HG03060 (cell line): ENCODE data around the gene FRY.

Source experiments
- ATAC-seq: cut with Tn5 transposase; IDR thresholded peaks from one replicate; pipeline ENCODE4 v1.9.1; 2021; ENCODE audit warnings: low read depth, moderate number of reproducible peaks; ENCODE audit not compliant: unreplicated experiment

The FRY gene

DNA sequence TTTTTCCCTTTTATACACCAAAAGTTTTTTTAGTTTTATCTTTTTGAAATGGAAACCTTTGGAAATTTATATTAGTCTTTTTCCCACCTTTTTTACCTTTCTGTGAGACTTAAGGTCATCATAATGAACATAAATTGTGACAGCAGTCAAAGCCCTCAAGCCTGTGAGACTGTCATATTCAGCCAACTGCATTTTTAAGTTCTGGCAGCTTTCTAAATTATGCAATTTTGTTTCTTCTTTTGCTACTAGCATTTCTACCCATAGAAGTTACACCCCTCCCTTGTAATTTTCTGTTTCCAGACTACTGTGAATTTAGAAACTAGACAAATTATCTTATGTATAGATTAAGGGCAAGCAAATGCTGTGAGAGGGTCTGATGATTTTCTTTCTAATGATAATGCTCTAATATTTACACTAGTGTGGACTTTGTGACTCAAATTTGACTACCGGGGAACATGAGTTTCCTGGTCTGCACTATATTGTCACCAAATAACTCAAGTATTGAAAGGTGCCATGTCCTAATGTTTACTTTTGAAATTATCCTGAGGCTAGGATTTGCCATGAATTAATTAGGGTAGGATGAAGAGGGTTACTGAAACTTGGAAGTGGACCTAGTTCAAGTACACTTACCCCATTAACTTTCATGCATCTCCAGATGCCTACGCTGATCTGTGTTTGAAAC is 43.7 kb downstream of the FRY start:
- no peak for ATAC-seq

DNA sequence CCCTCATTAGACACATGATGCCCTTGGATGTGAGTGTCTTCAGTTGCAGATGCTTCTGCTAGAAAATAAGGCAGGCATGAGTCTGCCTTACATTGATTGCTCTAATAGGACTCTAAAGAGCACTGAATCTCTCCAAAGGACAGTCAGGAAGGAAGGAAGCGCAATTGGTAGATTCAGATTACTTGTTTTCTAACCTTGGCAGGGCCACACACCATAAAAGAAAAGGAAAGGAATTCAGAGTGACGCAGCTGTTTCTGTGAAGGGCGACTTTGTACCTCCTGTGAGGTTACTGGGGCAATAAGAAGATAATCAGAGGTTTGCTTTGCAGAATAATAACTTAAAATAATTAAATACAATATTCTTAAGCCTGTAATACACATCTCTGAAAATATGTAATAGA is 48.0 kb downstream of the FRY start:
- ATAC-seq = no peak

DNA sequence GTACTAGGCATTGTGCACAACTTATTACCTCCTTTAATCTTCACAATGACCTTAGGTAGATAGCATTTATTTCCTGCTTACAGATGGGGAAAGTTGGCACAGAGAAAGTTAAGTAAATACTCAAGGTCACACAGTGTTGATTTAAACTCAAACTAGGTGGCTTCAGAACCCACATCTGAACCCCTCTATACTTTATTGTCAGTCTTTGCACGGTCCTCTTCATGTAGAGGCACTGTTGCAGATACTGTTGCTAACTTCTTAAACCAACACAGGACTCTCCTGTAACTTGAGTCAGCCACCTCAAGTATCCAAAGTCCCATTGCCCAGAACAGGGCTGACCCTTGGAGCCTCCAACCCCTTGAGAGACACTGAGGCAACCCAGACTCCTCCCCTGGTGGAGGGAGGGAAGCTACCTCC is 48.8 kb downstream of the FRY start:
- ATAC-seq = no peak

DNA sequence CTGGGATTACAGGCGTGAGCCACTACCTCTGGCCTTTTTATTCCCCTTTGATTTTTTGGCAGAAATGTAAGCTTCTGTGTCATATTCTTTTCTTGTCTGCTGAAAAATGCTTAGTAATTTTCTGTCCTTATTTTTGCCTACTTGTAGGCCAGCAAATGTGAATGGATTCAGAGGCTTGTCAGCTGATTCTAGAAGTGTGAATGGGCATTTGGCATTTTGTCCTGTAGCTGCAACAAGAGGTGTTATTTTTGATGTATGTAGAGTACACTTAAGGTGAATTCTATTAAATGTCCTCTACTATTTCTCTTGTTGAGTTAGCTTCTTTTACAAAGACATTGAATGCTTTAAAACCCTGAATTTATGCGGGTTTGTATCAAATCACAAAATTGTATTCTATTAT is 50.0 kb downstream of the FRY start:
- no peak for ATAC-seq

DNA sequence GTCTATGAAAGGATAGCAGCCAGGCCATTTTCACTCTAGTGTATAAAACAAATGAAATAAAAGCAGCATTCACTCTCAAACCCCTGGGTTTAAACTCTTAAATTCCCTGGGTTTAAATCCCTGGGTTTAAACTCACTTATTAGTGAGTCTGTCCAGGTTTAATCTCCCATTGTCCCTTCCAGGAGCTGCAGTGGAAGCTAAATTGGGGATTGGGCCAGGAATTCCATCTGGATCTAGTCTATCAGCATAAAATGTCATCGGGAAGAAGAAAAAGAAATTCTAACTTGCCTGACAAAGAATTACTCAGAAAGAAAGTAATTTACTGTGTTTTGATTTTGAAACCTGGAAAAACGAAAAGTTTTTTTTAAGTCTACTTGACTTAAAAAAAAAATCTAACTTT is 54.8 kb downstream of the FRY start:
- no peak for ATAC-seq

DNA sequence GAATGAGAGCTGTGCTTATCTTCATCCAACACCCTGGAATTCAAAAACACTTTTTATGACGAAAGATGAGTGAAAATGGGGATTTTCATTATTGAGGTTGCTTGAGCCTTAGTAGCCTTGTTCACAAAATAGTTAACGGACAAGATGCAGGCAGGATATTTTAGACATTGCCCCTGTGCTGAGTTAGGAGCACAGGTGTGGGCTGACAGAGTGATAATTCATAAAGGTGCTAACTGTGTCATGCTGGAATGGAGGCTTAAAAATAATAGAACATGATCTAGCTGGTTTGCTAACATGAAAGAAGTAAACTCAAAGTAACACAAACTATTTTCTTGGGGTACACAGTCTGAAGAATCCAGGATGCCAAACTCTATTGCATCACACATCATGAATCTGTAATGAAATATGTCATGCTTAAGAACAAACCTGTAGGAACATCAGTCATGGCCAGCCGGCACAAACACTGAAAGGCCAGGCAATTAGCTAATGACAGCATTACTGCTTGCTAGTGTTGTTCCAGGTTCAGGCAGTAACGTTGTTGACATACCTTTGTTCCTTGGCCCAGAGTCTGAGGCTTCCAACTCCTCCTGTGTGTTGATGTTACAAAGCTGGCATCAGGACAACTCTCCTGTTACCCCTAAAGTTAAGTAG is 55.3 kb downstream of the FRY start:
- ATAC-seq = no peak

DNA sequence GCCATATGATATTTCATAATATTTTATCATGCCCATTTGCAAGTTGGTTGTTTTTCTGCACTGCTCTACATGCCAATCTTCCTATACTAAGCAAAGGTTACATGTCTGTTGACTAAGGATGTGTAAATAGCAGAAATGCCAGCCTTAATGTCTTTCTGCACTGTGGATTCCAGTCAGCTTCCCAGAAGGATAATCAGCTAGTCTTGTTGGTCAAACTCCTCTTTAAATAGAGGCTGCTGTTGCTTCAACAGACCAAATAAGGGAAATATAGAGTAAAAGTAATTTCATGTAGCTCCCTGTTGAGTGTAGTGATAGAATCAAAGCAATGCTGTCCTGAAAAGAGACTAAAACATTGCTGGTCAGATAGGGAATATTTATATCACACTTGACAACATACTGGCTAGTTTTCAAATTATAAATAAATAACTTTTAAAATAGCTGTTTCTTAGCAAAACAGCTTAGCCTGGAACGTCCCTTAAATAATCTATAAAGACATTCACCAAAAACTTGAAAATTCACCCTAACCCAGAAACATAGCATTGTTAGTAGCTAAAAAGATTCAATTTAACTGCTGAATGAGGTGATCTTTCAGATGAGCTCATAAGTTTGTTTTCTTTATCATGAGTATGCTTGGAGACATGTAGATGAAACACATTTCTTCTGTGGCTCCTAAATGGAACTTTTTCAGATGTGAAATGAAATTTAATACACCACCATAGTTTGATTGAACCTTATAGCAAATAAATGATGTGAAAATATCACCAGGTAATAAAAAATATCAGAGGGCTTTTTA is 56.6 kb downstream of the FRY start:
- ATAC-seq = no peak

DNA sequence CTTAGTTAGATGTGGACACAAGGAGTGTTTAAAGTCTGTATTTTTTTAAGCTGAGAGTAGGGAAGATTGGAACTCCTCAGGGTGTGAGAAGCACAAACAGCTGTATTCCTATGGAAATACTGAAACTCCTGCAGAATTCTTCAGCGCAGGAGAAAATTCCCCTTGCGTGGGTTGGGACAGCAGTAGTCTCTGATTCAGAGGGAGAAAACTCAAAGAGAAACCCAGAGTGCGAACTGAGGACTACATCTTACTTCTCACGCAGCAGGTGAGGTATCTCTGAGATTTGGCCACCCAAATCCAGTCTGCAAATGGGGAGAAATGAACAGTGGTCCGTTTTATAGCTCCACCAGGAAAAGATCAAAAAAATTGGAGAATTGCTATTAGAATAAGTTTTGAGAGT is 60.9 kb downstream of the FRY start:
- no peak for ATAC-seq

DNA sequence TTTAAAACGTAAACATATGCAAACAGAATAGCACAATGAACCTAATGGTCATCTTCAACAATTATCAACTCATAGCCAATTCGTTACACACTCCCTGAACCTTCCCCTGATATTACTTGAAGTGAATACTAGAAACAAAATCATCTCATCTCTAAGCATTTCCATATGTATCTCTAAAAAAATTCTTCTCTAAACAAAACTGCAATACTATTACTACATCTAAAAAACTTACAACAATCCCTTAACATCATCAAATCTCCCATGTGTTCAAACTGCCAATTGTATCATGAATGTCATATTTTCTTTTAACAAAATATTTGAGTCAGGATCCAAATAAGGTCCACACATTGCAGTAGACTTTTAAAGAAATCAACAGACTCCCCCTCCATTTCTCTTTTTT is 61.4 kb downstream of the FRY start:
- ATAC-seq = no peak

DNA sequence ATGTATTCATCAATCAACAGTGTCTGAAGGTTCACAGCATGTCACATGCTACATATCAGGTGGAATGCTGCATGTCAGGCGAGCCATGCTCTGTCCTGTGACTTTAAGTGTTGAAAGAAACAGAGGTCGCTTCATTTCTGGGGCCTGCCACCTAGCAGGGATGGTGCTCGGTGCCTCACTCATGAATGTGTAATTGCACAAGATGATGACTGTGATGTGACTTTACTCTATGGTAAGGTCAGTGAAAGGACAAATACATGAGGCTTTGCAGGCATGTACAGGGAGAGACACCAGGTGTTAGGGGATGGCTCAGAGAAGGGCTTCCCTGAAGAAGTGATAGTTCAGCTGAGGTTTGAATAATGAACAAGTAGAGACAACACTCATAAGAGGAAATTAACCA is 66.7 kb downstream of the FRY start:
- ATAC-seq = no peak

DNA sequence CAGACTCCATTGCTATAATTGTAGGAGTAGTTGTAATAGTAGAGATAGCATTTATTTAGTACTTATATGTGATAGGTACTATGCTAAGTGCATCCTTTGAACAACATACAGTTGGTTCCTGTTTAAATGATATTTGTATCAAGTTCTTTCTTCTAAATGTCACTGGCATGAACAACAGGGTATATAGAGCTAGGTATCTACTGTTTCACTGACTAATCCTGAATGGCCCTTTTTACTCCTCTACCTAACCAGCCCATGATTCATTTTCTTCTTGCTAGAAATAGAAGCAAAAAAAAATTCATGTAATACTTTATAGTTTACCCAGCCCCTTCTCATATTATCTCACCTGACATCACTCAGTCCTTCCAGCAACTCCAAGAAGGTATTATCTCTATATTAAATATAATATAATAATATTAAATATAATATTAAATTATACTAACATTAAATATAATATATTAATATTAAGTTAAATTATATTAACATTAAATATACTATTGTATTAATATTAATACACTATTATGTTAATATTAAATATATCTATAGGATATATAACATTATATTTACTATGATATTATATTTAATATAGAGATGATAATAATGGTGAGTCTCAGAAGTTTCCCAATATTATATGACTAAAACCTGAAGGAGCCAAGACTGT is 74.2 kb downstream of the FRY start:
- no peak for ATAC-seq

DNA sequence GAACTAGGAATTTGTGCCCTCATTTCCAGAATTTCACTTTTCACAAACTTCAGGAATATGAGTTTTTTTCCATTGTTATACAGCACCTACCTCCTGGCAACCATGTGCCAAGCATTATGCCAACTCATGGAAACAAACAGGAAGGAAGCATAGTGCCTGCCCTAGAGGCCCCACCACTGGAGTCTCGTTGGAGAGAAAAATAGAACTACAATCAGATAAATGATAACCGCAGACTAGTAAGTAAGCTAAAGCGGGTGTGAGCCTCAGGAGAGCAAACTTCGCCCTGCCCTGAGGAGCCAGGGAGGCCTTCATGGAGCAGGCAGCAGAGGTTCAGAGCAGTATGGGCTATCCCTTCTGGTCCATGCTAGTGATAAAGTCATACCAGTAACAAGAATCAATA is 75.9 kb downstream of the FRY start:
- no peak for ATAC-seq

DNA sequence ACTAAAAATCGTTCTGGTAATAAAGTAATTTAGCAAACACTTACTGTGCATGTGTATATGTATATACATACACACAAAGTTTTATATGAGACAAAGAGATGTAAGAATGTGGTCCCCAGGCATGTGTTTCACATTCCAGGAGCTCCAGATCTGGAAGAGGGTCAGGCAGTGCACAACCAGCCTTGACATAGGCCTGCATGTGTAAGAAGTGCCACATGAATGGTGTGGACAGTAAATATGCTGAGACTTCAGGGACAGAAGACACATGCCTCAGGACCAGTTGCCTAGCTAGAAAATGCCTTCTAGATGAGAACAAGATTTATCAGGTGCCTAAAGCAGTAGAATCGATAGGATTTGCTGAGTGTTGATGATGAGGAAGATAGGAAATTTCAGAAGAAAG is 76.4 kb downstream of the FRY start:
- no peak for ATAC-seq

DNA sequence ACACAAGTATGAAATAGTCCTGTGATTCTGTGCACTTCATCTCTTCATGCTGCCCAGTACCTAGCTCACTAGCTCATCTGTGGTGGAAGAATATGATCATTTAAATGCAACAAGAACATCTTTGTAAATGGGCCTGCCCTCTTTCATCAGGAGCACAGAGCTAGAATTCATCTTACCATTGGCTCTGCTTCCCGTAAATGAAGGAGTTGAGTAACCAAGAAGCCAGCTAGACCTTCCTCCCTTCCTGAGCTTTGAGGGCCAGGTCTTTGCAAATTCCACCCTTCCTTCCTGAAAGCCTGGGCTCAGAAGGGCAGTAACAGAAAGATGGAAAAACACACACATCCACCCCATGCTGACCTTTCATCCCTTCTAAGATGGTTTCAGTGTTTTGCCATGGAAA is 82.0 kb downstream of the FRY start:
- no peak for ATAC-seq

DNA sequence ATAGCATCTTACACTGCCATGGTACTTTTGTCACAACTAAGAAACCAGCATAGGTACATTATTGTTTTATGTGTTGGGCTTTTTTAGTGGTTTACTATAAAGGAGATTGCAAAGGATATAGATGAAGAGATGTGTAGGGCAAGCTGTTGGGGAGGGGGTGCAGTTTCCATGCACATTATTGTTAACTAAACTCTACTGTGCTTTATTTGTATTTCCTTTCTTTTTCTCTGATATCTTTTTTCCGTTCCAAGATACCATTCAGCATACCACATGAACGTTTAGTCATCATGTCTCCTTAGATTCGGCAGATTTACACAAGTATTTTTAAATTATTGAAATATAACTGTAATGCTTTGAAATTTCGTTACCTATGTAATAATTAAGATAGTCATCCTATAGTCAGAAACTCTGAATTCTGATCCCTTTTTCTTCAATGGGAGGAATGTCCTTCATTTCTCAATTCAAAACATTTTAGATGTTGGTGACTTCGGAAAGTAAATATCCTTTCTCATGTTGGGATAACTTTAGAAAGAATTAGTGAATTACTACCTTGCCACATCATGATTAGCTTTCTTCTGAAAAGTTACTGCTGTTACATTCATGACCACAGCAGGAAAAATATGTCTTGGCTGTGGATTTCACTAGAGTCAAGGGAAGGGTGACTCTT is 82.8 kb downstream of the FRY start:
- ATAC-seq = no peak

DNA sequence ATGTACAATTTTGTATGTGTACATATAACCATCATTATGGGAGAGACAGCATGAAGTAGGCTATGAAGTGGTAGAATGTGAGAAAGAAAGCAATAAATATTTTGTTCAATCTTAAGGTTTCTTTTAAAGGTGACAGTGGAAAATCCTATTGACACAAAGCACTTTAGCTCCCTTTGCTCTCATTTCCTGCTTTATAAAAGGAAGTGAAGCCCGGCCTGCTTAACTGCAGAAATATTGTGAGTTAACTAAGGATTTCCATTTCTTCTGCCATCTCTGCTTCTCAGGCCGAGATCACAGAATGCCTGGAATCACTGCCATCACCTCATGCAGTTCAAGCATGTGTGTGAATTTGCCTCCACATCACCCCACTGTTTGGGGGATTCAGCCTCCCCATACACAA is 83.5 kb downstream of the FRY start:
- ATAC-seq = no peak

DNA sequence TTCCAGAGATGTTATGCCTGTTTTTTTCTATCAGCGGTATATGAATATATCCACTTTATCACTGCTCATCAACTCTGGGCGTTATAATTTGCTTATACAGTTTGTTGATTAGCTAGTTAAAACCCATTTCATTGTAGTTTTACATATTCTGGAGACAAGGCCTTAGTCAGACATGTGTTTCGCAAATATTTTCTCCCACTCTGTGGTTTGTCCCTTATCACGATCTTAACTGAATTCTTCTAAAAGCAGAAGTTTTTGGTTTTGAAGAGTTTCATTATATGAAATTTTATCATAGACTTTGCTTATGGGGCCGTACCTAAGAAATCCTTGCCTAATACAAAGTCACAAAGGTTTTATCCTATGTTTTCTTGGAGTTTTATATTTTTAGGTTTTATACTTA is 84.6 kb downstream of the FRY start:
- no peak for ATAC-seq

DNA sequence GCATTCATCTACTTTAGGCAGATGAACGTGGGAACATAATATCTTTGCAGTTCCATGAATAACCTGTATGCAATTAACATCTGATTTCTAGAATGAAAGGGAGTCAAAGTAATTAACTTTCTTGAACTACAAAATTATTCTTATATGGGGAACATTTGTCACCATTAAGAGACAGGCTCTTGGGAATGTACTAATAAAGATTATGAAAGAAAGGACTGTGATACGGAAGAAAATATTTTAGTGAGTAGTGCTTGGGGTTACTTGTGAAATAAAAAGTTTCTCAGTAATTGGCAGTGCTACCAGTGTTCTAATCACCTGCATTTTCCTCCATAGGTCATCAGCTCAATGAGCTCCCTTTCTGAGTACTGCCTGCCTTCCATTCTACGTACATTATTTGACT is 85.4 kb downstream of the FRY start:
- no peak for ATAC-seq

DNA sequence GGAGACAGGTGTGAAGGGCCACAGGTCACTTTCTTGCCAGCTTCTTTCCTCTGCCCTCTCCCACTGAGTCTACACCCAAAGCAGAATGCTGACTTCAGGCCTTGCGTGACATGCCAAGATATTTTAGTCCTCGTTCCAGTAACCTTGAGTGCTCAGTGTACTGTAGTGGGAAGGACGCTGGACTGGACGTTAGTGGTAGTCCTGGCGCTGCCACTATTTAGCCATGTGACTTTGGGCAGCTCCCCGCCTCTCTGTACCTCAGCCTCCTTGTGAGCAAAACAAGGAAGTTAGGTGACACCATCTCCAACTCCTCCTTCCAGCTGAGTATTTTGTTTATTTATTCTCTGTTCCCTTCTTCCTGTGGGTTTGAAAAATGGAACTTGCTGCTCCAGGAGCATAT is 86.1 kb downstream of the FRY start:
- no peak for ATAC-seq

DNA sequence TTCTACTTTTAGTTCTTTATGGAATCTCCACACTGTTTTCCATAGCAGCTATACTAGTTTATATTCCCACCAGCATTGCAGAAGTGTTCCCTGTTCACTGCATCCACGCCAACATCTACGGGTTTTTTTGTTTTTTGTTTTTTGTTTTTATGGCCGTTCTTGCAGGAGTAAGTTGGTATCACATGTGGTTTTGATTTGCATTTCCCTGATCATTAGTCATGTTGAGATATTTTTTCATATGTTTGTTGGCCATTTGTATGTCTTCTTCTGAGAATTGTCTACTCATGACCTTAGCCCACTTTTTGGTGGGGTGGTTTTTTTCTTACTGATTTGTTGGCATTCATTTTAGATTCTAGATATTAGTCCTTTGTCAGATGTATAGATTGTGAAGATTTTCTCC is 89.7 kb downstream of the FRY start:
- no peak for ATAC-seq

DNA sequence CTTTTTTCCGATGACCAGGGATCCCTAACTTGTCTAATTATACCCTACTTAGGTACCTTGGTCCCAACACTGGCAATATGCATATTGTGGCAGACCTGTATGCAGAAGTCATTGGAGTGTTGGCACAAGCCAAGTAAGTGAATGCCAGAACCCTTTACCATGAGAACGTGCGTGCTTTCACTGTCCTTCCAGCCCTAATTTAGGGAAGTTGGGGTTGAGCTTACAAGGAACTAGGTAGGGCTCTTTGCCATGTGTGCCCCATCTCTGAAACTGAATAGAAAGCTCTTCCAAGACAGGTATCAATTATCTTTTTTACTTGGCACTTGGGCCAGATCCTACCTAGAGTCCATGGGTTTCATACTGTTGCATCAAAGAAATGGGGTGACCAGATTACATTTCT is 93.2 kb downstream of the FRY start:
- ATAC-seq = no peak
